Astrocyte (in vitro differentiated cells and primary cell): Measurements from ENCODE around the gene GMNN.

ENCODE experiments used
- EZH2 ChIP-seq: IDR thresholded peaks from 2 replicates; pipeline ENCODE4 v1.6.1; 2012; ENCODE audit warnings: mild to moderate bottlenecking, low read length, inconsistent platforms; ENCODE audit not compliant: insufficient read depth
- TF ChIP-seq, protein P1 (sequence below): IDR thresholded peaks from 2 replicates; pipeline ENCODE4 v1.5.1; 2011; ENCODE audit warnings: low read depth, mild to moderate bottlenecking, inconsistent platforms, low read length, moderate library complexity; ENCODE audit not compliant: insufficient read depth

GRCh38 chr6:24742216-24742738 lies 32.5 kb upstream of the GMNN start:
- TF ChIP-seq, protein P1, sequence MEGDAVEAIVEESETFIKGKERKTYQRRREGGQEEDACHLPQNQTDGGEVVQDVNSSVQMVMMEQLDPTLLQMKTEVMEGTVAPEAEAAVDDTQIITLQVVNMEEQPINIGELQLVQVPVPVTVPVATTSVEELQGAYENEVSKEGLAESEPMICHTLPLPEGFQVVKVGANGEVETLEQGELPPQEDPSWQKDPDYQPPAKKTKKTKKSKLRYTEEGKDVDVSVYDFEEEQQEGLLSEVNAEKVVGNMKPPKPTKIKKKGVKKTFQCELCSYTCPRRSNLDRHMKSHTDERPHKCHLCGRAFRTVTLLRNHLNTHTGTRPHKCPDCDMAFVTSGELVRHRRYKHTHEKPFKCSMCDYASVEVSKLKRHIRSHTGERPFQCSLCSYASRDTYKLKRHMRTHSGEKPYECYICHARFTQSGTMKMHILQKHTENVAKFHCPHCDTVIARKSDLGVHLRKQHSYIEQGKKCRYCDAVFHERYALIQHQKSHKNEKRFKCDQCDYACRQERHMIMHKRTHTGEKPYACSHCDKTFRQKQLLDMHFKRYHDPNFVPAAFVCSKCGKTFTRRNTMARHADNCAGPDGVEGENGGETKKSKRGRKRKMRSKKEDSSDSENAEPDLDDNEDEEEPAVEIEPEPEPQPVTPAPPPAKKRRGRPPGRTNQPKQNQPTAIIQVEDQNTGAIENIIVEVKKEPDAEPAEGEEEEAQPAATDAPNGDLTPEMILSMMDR = no peak
- no peak for TF ChIP-seq EZH2
